Smooth muscle cell (in vitro differentiated cells): ENCODE results near the gene NFIA. TPM values are rescaled to one million over a fixed set of nuclear protein-coding genes. Genes with fewer than 3 reads are reported as not detected.

Experiments used
- DNase-seq: peaks from one replicate; lab custom pipeline; 2025; ENCODE audit not compliant: unreplicated experiment; lab: John Stamatoyannopoulos, UW
- H2AFZ ChIP-seq: fragments of 200-600 bp; sonication (generic); 2 replicates; pipeline ENCODE4 v1.6.0; 2016; ENCODE audit warnings: antibody characterized with exemption, low read depth, mild to moderate bottlenecking
- H3F3A ChIP-seq: fragments of 200-600 bp; sonication (generic); 2 replicates; pipeline ENCODE4 v1.6.0; 2017; ENCODE audit warnings: antibody characterized with exemption, low read depth
- H3K27ac ChIP-seq: fragments of 200-600 bp; sonication (generic); 2 replicates; pipeline ENCODE4 v1.5.1; 2016; ENCODE audit warnings: low read depth, mild to moderate bottlenecking
- H3K27me3 ChIP-seq: fragments of 200-600 bp; sonication (generic); 2 replicates; pipeline ENCODE4 v1.6.1; 2016; ENCODE audit warnings: low read depth, mild to moderate bottlenecking
- H3K36me3 ChIP-seq: fragments of 200-600 bp; sonication (generic); 2 replicates; pipeline ENCODE4 v1.5.1; 2016; ENCODE audit warnings: low read depth
- H3K4me1 ChIP-seq: fragments of 200-600 bp; sonication (generic); 2 replicates; pipeline ENCODE4 v1.5.1; 2016; ENCODE audit warnings: low read depth
- H3K4me2 ChIP-seq: fragments of 200-600 bp; sonication (generic); 2 replicates; pipeline ENCODE4 v1.6.0; 2016; ENCODE audit warnings: mild to moderate bottlenecking
- H3K4me3 ChIP-seq: fragments of 200-600 bp; sonication (generic); 2 replicates; pipeline ENCODE4 v1.5.1; 2016; ENCODE audit warnings: mild to moderate bottlenecking
- H3K79me2 ChIP-seq: fragments of 200-600 bp; sonication (generic); 2 replicates; pipeline ENCODE4 v1.6.0; 2016; ENCODE audit warnings: low read depth, mild to moderate bottlenecking
- H3K9ac ChIP-seq: fragments of 200-600 bp; sonication (generic); 2 replicates; pipeline ENCODE4 v1.6.0; 2016; ENCODE audit warnings: low read depth
- H3K9me3 ChIP-seq: fragments of 200-600 bp; sonication (generic); replicated peaks from 2 replicates; pipeline ENCODE4 v1.5.1; 2016; ENCODE audit warnings: low read depth
- H4K20me1 ChIP-seq: fragments of 200-600 bp; sonication (generic); 2 replicates; pipeline ENCODE4 v1.6.0; 2016; ENCODE audit warnings: low read depth
- WGBS: methylation state at CpG from one replicate; pipeline ENCODE4 v1.1.7; 2016; ENCODE audit warnings: low lambda C conversion rate; 5-methylcytosine and 5-hydroxymethylcytosine counted together
- polyA plus RNA-seq: library from polyadenylated mRNA; unstranded; fragments of >200 nt; fragmentation: Nextera tagmentation; extraction: Ambion mirVana; gene quantifications from 2 replicates; pipeline ENCODE4 v1.2.1, GENCODE V29; 2016
- total RNA-seq: library from RNA; depleted of rRNA; stranded (reverse); fragments of >200 nt; gene quantifications from 2 replicates; pipeline ENCODE4 v1.2.3, GENCODE V29; 2014
- TF ChIP-seq, protein P1 (sequence below): fragments of 200-600 bp; sonication (generic); IDR thresholded peaks from 2 replicates; pipeline ENCODE4 v1.5.1; 2017; ENCODE audit warnings: borderline replicate concordance, mild to moderate bottlenecking, antibody characterized with exemption; ENCODE audit not compliant: insufficient read depth, poor library complexity, severe bottlenecking

The NFIA gene
- total and polyA plus RNA-seq, 2 experiments from 2014 or later: 5.0 to 6.2 TPM

DNA sequence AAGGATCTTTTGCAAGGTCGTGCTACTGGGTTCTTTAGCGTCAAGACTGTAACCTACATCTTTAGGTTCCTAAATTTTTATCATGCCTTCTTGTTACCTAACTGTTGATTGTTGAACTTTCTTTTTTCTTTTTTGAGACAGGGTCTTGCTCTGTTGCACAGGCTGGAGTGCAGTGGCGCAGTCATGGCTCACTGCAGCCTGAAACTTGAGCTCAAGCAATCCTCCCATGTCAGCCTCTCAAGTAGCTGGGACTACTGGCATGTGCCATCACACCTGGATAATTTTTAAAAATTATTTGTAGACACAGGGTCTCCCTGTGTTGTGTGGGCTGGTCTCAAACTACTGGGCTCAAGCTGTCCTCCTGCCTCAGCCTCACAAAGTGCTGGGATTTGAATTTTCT, 52.9 kb downstream of the NFIA start:
- H3K27ac ChIP-seq: no peak overlapping the region
- H2AFZ ChIP-seq: no peak overlapping the region
- no peaks in the 10 kb centered on the region for H4K20me1 ChIP-seq
- no peaks in the 10 kb centered on the region for H3K36me3 ChIP-seq
- TF ChIP-seq, protein P1, sequence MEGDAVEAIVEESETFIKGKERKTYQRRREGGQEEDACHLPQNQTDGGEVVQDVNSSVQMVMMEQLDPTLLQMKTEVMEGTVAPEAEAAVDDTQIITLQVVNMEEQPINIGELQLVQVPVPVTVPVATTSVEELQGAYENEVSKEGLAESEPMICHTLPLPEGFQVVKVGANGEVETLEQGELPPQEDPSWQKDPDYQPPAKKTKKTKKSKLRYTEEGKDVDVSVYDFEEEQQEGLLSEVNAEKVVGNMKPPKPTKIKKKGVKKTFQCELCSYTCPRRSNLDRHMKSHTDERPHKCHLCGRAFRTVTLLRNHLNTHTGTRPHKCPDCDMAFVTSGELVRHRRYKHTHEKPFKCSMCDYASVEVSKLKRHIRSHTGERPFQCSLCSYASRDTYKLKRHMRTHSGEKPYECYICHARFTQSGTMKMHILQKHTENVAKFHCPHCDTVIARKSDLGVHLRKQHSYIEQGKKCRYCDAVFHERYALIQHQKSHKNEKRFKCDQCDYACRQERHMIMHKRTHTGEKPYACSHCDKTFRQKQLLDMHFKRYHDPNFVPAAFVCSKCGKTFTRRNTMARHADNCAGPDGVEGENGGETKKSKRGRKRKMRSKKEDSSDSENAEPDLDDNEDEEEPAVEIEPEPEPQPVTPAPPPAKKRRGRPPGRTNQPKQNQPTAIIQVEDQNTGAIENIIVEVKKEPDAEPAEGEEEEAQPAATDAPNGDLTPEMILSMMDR: no peak
- H3K79me2 ChIP-seq: no peaks in the 10 kb centered on the region
- no peak overlapping the region for H3K4me2 ChIP-seq
- no peak overlapping the region for H3K4me3 ChIP-seq
- peaks cover 17% of the 10 kb centered on the region for H3K4me1 ChIP-seq
- no peak for DNase-seq
- H3F3A ChIP-seq: peaks cover 12% of the 10 kb centered on the region
- no peak overlapping the region for H3K9ac ChIP-seq
- H3K9me3 ChIP-seq: no peaks in the 10 kb centered on the region
- WGBS: 100% methylated on average over 3 of the region's 3 CpGs
- no peaks in the 10 kb centered on the region for H3K27me3 ChIP-seq

DNA sequence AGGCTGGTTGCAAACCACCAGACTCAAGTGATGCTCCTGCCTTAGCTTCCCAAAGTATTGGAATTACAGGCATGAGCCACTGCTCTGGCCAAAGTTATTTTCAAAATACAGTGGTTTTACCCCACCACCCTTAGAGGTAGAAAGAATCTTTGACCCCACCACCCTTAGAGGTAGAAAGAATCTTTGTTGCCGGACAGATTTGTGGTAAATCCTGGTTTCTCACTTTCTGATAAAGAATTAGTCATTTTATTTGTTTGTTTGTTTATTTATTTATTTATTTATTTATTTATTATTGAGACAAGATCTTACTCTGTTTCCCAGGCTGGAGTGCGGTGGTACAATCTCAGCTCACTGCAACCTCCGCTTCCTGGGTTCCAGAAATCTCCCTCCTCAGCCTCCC, 55.9 kb downstream of the NFIA start:
- Histone ChIP-seq H2AFZ (no peak overlapping the region), H4K20me1 (no peaks in the 10 kb centered on the region), H3K9ac (no peak overlapping the region), H3K9me3 (no peaks in the 10 kb centered on the region), H3K27me3 (no peaks in the 10 kb centered on the region), H3K4me3 (no peak overlapping the region), H3K36me3 (no peaks in the 10 kb centered on the region), H3K4me2 (no peak overlapping the region), H3K79me2 (no peaks in the 10 kb centered on the region), H3F3A (peaks cover 3% of the 10 kb centered on the region), H3K4me1 (peaks cover under 1% of the 10 kb centered on the region), H3K27ac (no peak overlapping the region)
- TF ChIP-seq, protein P1: no peak
- DNase-seq: no peak
- 96% methylated on average over 3 of the region's 3 CpGs for WGBS

DNA sequence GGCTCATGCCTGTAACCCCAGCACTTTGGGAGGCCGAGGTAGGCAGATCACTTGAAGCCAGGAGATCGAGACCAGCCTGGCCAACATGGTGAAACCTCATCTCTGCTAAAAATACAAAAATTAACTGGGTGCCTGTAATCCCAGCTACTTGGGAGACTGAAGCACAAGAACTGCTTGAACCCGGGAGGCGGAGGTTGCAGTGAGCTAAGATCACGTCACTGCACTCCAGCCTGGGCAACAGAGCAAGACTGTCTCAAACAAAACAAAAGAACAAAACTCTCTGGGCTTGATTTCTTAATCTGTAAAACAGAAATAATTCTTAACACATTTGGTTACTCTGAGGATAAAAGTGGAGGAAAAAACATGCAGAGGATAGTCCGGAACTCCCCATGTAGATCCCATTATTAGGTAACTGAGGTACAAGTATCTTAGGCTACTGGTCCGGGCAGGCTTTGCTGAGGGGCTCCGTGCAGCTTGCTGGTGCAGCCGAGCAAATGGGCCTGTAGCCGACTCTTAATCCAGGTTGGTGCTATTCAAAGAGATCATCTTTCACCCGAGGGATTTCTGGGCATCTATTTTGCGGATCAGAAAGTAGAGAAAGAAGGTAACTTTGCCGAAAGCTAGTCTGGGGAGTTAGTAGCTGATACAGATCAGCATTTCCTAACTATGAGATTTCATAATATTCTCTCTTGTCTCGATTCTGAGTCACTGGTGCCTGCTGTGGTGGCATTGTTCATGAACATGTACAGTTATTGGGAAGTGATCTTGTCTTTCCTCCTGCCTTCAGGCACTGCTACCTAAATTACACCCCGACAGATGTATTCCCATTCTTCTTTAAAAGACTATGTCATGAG, 56.8 kb downstream of the NFIA start:
- 79% methylated on average over 15 of the region's 15 CpGs for WGBS
- TF ChIP-seq, protein P1: no peak
- Histone ChIP-seq H3K27ac (no peak overlapping the region), H4K20me1 (no peaks in the 10 kb centered on the region), H3F3A (no peaks in the 10 kb centered on the region), H3K79me2 (no peaks in the 10 kb centered on the region), H2AFZ (no peak overlapping the region), H3K9me3 (no peaks in the 10 kb centered on the region), H3K9ac (no peak overlapping the region), H3K36me3 (no peaks in the 10 kb centered on the region), H3K4me3 (no peak overlapping the region), H3K4me2 (no peak overlapping the region), H3K27me3 (no peaks in the 10 kb centered on the region), H3K4me1 (no peaks in the 10 kb centered on the region)
- DNase-seq: no peak
